Stimulated activated CD8-positive, alpha-beta memory T cell treated with anti-CD3 and anti-CD28 coated beads, Interleukin-2, amount 100 ng/mL, for 48 hours (primary cell): Measurements from ENCODE around the gene SEPTIN11.

ENCODE experiments used
- DNase-seq, 2 donors: peaks; one replicate each; pipeline ENCODE4 v3.0.0-alpha.2; 2020; ENCODE audit warnings: low read depth in 2 of 2

The SEPTIN11 gene

GRCh38 chr4:76979236-76979635 lies 29.7 kb downstream of the SEPTIN11 start:
- no peak for DNase-seq

- no peak for DNase-seq
These were observed 30.7 kb downstream of the SEPTIN11 start for GRCh38 chr4:76980261-76980660.

GRCh38 chr4:76981644-76982043 lies 32.1 kb downstream of the SEPTIN11 start:
- no peak for DNase-seq

GRCh38 chr4:76982638-76983584 lies 33.4 kb downstream of the SEPTIN11 start:
- DNase-seq, result no peak

GRCh38 chr4:76984127-76984526 lies 34.6 kb downstream of the SEPTIN11 start:
- DNase-seq, result no peak

GRCh38 chr4:76984788-76985211 lies 35.2 kb downstream of the SEPTIN11 start:
- DNase-seq, result no peak

- DNase-seq, result no peak
These were observed 37.6 kb downstream of the SEPTIN11 start for GRCh38 chr4:76987153-76987591.

- DNase-seq, result no peak
These were observed 38.1 kb downstream of the SEPTIN11 start for GRCh38 chr4:76987685-76988084.

- DNase-seq, result peak in 1 of 2 donors; percentile 32
These were observed 40.0 kb downstream of the SEPTIN11 start for GRCh38 chr4:76989391-76990061.

- no peak for DNase-seq
These were observed 40.9 kb downstream of the SEPTIN11 start for GRCh38 chr4:76990288-76991080.

- DNase-seq, result no peak
These were observed 41.7 kb downstream of the SEPTIN11 start for GRCh38 chr4:76991161-76991660.

GRCh38 chr4:76993787-76994641 lies 44.5 kb downstream of the SEPTIN11 start:
- no peak for DNase-seq

GRCh38 chr4:76995776-76996175 lies 46.2 kb downstream of the SEPTIN11 start:
- no peak for DNase-seq

- no peak for DNase-seq
These were observed 46.9 kb downstream of the SEPTIN11 start for GRCh38 chr4:76996445-76996844.

GRCh38 chr4:76997077-76997476 lies 47.5 kb downstream of the SEPTIN11 start:
- DNase-seq, result no peak

- no peak for DNase-seq
These were observed 48.0 kb downstream of the SEPTIN11 start for GRCh38 chr4:76997532-76997931.

GRCh38 chr4:76998251-76998901 lies 48.8 kb downstream of the SEPTIN11 start:
- DNase-seq, result no peak
